NCI-H748 (cell line): ENCODE results near the gene SPOCK1.
"Not testable (repeated sequence)": the region's sequence is repeated elsewhere in the genome, so short reads cannot be mapped to it uniquely, and the experiment has no call there.

Experiments
- DNase-seq: peaks from one replicate; lab custom pipeline; 2025; ENCODE audit not compliant: unreplicated experiment; lab: John Stamatoyannopoulos, UW

SPOCK1 gene

DNA sequence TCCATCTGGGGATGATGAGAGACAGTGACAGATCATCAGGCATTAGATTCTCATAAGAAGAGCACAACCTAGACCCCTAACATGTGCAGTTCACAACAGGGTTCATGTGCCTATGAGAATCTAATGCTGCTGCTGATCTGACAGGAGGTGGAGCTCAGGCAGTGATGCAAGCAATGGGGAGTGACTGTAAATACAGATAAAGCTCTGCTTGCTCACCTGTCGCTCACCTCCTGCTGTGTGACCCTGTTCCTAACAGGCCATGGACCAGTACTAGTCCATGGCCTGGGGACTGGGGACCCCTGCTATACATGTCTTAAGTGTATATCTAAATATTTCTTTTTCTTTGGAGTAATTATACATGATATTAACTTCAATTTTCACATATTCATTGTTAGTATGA is 265.8 kb downstream of the SPOCK1 start:
- not testable (repeated sequence) for DNase-seq

DNA sequence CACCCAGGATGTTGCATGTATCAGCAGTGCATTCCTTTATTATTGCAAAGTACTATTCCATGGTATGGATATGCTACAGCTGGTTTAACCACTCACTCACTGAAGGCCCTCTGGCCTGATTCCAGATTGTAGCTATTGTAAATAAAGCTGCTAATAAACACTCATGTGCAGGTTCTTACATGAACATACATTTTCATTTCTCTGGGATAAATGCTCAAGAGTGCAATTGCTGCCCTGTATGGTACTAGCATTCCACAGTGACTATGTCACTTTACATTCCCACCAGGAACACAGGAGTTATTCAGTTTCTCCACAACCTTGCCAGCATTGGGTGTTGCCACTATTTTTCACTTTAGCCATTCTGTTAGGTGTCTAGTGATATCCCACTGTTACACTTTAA is 267.6 kb downstream of the SPOCK1 start:
- DNase-seq: peak; percentile 12

DNA sequence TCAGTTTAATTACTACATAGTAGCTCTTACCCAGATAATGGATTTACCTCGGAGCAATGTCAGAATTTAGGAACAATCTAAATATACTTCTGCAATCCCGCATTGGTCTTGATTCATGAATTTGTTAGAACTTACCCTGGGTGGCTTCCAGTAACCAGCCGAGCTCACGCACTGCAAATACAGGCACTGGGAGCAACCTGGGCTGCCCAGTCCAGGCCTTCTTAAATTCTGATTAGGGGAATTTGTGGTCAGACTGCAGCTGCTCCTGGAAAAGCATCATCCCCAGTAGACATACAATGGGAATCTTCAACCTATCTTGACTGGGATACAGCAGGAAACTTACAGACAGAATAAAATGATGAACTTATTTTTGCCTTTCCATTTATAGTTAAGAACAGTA is 270.3 kb downstream of the SPOCK1 start:
- no peak for DNase-seq

DNA sequence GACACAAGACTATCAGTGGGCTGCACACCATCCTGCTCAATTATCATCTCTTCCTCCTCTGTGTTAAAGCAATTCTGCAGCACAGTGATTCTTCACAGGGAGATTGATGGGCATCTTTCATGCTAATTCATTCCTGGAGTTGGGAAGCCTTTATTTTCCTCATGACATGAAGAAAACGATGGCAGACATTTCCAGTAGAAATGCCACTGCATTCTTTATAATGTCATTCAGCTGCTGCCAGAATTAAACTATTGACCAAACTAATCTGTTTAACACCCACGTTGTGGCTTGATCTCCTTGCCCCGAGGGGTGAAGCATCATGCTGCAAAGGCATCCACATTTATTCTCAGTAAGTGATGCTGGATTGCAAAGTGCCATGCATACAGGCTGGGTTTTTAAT is 273.0 kb downstream of the SPOCK1 start:
- no peak for DNase-seq

DNA sequence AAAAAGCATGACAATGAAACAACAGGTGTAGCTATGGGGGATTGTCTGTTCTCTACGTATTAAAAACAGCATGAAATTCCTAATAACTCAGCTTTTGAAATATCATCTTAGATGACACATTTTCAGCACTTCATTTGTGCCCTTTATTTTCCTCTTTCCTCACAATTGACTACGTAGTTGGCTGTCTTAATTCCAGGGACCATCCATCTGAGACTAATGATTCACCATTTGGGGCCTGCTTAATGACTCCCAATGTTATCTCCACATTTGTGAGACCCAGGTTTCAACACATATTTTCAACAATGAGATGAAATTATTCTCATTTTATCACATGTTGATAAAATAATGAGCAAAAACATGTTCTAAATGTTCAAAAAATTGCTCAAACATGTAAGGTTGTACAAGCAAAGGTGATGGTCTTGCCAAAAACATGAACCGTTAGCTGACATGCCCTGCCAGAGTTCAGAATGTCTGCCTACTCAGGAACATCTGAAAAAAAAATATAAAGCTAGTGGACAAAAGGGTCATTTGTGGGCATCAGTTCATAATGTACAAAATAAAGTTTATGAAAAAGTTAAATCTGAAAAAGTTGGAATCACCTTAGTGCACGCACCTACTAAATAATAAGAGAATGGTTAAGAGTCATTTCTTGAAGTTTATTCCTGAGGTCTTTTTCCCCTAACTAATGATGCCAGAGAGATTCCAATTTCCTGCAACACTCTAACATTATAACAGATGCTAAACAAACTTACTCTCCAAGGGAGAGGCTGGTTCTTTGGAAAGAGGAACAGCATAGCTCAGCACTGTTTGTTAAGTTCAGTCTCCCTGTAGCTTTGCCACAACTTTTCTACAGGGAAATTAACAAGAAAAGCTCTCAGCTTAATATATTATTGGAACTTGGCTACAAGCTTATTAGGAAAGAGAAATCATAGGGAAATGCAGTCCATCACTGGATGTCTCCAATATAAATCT is 275.5 kb downstream of the SPOCK1 start:
- no peak for DNase-seq

DNA sequence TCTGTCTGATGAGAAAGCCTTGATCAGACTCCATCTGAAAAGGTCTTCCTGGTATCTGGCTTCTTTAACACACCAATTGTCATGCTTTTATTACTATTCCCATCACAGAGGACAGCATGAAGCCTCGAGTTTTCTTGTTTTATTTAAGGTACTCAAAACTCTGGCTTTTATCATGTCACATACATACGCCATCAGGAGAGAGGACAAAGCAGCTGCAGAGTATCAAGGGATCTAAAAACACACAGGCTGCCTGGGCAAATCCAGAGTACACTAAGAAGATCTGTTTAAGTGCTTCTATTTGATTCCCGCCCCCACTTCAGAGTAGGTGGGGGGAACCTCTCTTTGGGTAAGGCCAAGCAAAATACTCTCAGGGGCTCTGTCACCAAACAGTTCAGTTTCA is 277.2 kb downstream of the SPOCK1 start:
- no peak for DNase-seq

DNA sequence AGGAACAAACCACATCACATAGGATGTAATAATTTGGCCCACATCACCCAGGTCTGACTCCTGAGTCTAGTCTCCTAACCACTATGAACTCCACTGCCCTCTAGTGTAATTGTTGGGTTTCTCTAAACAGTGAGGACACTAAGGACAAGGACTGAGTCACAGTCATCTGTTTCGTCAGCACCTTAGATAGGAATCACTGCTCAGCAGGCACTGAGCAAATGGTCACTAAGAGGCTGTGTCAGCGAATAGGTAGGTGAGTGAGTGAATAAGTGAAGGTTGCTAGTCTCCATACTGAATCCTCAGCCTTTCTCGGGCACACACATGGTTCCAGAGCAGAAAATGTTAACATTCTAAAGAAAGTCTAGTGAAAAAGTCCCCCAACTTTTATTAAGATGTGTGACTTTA is 278.6 kb downstream of the SPOCK1 start:
- peak; percentile 64 for DNase-seq

DNA sequence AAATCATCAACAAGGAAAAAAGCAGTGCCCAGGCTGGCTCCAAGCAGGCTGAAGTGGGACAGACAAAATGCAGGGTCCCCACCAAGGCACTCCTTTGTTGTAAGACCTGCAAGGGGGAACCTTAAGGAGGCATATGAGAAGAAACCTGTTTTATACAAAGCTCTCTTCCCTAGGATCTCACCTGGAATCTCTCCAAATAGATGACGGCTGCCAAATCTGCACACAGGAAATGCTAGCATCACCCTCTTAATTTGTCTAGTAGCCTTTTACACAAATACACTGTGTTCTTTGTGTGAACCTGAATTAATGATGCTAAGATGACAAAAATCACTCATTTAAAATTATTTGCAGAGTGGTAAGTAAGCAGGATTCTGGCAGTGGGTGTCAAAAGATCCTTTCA is 280.2 kb downstream of the SPOCK1 start:
- DNase-seq: peak; percentile 10

DNA sequence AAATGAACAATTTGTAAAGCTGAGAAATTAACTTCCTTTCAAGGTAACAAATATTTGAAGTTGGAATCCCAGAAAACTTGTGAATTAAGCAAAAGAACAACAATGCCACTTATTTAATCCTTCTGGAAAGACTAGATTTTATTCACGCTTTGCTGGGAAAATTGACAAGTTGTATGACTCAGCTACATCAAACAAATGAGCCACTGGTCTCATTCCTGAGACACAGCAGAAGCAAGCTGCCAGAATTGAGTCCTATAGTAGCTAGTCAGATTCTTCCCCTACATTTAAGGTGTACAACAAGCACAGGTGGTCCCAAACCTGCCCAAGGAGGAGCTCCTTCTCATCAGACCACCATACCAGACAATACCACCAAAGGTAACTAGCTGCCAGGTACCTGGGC is 280.7 kb downstream of the SPOCK1 start:
- no peak for DNase-seq

DNA sequence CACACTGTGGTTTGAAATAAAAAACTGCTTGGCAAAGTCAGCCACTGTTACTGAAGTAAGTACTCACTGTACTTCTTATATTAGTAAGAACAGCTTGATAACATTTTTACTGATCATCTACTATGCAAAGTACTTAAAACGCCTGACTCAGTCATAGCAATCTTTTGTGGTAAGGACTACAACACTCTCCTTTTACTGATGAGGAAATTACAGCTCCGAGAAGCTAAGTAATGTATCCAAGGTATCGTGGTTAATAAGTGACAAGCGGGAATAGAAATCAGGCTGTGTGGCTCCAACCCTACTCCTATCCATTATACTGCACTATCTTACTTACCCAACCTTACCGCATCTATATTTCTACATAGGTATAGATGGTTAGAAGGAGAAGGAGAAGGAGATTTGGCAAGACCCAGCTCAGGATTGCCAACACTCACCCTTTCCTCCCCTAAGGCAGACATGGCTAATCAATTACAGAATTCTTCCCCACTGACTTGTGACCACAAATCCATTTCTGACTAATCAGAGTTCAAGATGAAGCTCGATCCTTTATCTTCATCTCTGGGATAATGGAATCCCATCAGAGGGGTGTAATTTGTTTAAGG is 281.4 kb downstream of the SPOCK1 start:
- DNase-seq: no peak

DNA sequence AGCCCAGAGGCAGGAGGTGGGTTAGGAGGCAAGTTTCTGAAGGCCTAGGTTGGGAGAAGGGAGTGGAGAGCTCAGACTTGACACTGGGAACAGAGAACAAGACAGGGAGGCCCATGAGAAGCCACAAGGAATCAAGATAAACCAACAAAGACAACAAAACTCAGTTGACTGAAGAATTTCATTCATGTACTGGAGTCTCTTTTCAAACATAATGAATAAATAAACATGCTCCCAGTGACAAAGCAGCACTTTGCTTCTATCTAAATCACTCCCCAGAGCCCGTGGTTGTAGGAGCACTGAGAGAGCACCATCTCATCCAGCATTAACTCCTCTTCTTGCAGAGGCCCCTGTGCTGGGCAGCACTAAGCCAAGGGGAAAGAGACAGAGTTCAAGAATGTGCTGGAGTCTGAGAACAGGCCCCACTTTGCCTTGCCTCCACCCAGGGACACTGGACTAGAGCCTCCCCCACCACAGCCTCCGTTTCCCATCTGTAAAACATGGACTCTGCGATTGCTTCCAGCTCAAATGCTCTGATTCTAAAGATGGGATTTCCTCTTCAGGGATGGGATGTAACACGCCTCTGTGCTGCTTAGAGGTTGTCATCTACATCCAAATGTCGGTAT is 282.0 kb downstream of the SPOCK1 start:
- DNase-seq: no peak

DNA sequence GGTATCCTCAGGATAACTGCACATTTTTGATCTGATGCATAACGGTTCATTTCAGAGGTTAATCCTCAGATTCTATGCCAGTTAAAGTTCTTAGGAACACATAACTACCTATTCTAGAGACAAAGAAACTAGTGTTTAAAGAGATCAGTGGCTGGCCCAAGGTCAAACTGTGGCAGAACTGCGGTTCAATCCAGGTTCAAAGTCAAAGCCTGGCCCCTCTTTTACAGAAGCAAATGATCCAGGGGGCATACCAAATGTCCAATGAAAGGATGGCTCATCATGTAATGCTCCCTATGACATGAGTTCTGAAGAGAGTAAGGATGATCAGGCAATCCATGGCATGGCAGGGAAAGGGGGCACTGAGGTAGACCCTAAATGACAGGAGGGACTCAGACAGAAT is 283.3 kb downstream of the SPOCK1 start:
- no peak for DNase-seq

DNA sequence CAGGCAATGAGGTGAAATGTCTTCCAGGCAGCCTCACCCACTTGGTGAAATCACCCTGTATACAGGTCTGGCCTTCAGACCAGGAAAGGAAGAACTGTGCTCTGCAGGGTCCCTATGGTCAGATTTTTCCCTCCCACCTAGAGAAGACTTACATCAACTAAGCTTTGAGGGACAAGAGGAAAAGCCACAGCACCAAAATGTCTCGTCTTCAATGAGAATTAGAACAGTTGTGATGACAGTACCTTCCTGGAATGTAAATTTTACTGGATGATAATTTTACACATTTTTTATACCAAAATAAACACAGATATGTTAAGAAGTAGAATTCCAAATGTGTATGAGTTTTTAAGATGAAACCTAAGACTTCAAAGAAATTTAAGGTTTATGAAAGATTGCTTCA is 283.9 kb downstream of the SPOCK1 start:
- no peak for DNase-seq

DNA sequence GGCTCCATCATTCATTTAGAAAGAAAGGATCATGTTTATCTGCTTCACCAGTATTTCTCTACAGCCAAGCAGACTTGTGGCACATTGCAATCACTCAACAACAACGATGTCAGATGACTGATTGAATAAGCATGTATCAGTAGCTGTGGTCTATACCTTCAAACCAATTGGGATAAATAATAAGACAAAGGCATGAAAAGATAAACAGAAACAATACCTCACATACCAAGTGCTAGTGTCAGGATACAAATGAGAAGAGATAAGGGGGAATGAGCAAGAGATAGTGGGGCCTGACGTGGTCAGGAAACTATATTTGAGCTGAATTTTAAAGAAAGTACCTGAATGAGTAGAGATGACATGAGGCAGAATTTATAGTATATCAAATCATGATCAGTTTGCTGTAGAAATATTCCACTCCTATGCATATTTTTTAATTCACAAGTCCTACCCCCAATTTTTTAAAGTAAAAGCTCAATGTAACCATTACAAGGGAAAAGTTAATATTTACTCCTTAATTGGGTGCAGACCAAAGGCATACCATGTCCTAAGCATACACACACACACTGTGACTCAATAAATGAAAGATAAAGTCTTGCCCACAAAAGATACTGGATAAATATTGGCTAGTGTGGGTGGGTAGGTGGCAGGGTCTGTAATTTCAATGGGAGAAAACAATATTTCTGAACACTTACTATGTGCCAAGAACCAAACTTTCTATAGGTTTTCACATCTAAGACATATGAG is 284.5 kb downstream of the SPOCK1 start:
- DNase-seq: no peak

DNA sequence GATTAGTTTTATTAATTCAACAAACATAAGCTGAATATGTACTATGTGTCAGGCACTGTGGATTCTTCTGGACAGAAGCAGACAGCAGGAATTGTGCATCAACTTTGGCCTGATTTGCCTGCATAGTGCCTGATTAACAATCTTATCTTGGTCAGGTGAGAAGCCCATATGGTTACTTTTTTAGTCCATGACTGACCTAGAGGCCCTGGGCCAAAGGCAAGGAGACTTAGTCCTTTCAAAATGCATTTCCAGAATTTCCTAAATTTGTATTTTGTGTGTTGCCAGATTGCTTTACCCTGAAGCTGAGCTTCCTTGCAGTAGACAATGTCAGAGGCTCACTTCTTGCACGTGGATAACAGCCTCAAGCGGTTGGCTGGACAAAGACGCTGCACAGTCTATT is 286.7 kb downstream of the SPOCK1 start:
- no peak for DNase-seq

DNA sequence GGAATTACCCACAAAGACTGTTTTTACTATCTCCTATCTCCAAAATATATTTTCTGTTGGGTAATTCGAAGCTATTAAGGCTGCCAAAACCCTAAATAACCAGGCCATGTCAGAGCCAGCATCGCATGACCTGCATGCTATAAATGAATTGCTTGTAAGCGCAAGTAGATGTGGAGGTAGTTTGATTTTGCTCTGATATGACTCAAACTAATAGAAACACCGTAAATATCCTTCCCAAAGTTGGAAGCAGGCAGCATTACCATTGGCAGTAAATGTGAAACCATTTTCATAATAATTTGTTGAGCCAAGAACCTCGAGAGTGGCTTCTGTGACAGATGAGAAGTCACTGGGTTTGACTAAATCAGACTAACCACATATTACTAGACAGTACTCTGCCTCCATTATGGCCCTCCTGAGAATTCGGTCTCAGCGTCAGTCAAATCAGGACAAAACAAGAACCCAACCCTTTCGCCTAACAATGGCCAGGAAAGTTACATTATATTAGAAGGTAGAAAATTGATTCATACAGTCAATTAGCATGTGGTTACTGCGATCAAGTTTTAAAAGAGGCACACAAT is 289.8 kb downstream of the SPOCK1 start:
- DNase-seq: no peak

DNA sequence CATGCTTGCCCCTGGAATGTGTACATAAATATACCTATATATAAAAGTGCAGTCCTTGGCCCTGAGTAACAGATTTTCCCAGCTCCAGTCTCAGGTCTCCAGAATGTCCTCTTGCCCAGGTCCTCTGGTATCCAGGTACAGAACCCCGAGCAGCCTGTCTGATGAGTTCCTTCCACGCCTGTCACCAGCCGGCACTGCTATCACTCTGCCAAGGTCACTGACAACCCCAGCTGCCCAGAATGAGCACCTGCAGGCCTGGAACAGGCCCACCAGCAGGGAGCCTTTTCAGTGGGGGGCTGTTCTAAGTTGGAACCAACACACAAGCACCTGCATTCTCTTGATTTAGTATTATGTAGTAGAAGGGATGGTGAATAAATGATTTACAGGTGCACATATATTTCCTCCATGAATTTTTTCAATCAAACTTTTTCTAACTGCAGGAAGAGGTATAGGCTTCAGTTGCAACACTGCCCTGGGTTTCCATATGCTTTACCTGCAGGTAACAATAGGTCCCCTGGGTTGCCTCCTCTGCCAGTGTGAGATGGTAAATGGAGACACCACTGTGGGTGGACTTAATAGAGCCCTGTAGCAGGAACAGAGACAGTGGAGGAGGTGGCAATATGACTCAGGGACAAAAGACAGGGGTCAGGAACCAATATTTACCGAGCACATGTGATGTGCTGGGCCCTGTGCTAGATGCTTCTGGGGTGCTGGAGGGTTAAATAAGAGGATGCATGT is 291.9 kb downstream of the SPOCK1 start:
- DNase-seq: no peak

DNA sequence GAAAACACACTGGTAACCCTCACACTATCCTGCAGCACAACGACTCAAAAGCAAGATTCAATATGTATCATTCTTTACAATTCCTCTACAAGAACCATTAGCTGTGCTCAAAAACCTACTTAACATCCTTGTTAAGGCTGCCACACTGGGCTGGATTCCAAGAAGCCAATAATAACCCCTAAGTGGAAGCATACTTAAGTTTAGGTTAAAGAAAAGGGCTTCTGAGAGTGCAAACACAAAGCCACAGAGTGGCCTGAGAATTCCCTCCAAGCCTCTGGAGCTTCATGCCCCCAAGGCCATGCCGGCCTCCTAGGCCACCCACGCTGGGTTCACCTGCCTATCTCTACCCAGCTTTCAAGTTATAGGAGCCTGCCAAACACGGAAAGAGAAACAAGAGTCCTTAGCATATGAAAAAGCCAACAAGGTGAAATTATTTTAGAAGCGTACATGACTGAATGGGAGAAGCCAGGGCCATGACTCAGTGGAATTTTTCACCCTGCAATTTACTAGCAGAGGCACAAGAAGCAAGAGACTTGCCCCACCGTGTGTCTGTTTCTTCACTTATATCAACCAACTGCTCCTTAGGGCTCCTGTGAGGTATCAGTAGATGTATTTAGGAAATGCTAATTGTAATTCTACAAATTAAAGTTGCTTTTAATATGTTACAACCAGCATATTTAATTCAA is 293.0 kb downstream of the SPOCK1 start:
- no peak for DNase-seq

DNA sequence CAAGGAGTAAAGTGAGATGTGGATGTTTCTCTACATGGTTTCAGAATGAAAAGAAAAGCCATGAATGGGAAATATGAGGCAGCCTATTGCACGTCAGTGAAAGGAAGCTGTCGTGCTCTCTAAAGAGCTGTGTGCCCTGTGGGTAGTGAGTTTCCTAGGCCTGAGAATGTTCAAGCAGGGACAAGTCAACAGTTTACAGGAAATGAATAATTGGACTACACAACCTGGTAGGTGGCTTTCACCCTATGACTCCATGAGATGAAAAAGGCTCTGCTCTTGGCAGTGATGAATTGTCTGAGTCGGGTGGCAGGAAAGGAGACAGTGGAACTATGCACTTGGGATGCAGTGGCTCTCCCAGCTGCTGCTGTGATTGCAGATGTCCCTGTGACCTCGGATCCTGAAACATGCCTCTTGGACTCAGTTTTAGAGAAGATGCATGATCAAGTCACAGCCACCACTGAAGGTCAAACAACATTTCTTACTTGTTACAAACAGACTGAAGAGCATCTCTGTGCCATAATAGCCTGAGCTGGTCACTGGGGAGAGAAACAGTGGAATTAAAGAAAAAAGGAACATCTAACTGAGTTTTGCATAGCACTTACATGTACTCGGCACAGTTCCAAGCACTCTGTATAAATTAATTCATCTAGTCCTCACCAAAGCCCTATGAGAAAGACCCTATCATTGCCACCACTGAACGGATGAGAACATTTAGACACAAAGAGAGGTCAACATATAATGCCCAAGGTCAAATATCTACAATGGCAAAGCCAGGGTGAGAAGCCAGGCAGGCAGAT is 293.7 kb downstream of the SPOCK1 start:
- no peak for DNase-seq
